Ishikawa (cell line): ENCODE results near the gene BIRC7.

Source experiments
- CEBPB ChIP-seq: IDR thresholded peaks from 2 replicates; pipeline ENCODE4 v1.6.1; 2012
- CREB1 ChIP-seq: IDR thresholded peaks from 2 replicates; pipeline ENCODE4 v1.6.1; 2012; ENCODE audit warnings: low read depth
- EGR1 ChIP-seq: IDR thresholded peaks from 2 replicates; pipeline ENCODE4 v1.6.1; 2012
- EP300 ChIP-seq: IDR thresholded peaks from 2 replicates; pipeline ENCODE4 v1.6.1; 2012; ENCODE audit warnings: borderline replicate concordance
- FOXM1 ChIP-seq: IDR thresholded peaks from 2 replicates; pipeline ENCODE4 v1.6.1; 2012; ENCODE audit warnings: low read depth, borderline replicate concordance
- MAX ChIP-seq: IDR thresholded peaks from 2 replicates; pipeline ENCODE4 v1.6.1; 2012
- NFIC ChIP-seq: IDR thresholded peaks from 2 replicates; pipeline ENCODE4 v1.6.1; 2012
- RAD21 ChIP-seq: IDR thresholded peaks from 2 replicates; pipeline ENCODE4 v1.6.1; 2012; ENCODE audit warnings: low read depth
- REST ChIP-seq: IDR thresholded peaks from 2 replicates; pipeline ENCODE4 v1.6.1; 2012; ENCODE audit warnings: low read depth, mild to moderate bottlenecking
- TAF1 ChIP-seq: IDR thresholded peaks from 2 replicates; pipeline ENCODE4 v1.6.1; 2012; ENCODE audit warnings: low read depth, mild to moderate bottlenecking
- TCF12 ChIP-seq: IDR thresholded peaks from 2 replicates; pipeline ENCODE4 v1.6.1; 2012; ENCODE audit warnings: low read depth
- TEAD4 ChIP-seq: IDR thresholded peaks from 2 replicates; pipeline ENCODE4 v1.6.1; 2012
- USF1 ChIP-seq: IDR thresholded peaks from 2 replicates; pipeline ENCODE4 v1.6.1; 2012
- YY1 ChIP-seq: IDR thresholded peaks from 2 replicates; pipeline ENCODE4 v1.6.1; 2012; ENCODE audit warnings: low read depth

- no peak for TF ChIP-seq TCF12
- TF ChIP-seq TAF1: no peak
- TF ChIP-seq YY1: no peak
- TF ChIP-seq REST: no peak
- no peak for TF ChIP-seq MAX
- no peak for TF ChIP-seq NFIC
- TF ChIP-seq EP300: no peak
- TF ChIP-seq RAD21: no peak
- no peak for TF ChIP-seq CREB1
- no peak for TF ChIP-seq TEAD4
- no peak for TF ChIP-seq CEBPB
- TF ChIP-seq FOXM1: no peak
- TF ChIP-seq USF1: no peak
- no peak for TF ChIP-seq EGR1
These were observed 2.3 kb downstream of the BIRC7 start for GRCh38 chr20:63238031-63238430.
